NB4 (cell line): ENCODE data around the gene PARD3.

Source experiments
- DNase-seq: peaks from one replicate; pipeline ENCODE4 v3.0.0; 2010; ENCODE audit warnings: low read depth
- H3K4me3 ChIP-seq: one replicate; pipeline ENCODE4 v1.5.1; 2011; ENCODE audit warnings: mild to moderate bottlenecking, low read depth, low read length, moderate library complexity
- MAX ChIP-seq: IDR thresholded peaks from 2 replicates; pipeline ENCODE4 v1.6.1; 2011; ENCODE audit warnings: low read depth, low read length
- MYC ChIP-seq: IDR thresholded peaks from 2 replicates; pipeline ENCODE4 v1.6.1; 2011; ENCODE audit warnings: low read depth, low read length
- POLR2A ChIP-seq: IDR thresholded peaks from 2 replicates; pipeline ENCODE4 v1.6.1; 2011; ENCODE audit warnings: mild to moderate bottlenecking; ENCODE audit not compliant: insufficient read length; ENCODE audit errors: extremely low read depth
- TF ChIP-seq, protein P1 (sequence below): IDR thresholded peaks from one replicate; pipeline ENCODE4 v1.5.1; 2012; ENCODE audit warnings: low read depth, low read length

PARD3 gene

DNA sequence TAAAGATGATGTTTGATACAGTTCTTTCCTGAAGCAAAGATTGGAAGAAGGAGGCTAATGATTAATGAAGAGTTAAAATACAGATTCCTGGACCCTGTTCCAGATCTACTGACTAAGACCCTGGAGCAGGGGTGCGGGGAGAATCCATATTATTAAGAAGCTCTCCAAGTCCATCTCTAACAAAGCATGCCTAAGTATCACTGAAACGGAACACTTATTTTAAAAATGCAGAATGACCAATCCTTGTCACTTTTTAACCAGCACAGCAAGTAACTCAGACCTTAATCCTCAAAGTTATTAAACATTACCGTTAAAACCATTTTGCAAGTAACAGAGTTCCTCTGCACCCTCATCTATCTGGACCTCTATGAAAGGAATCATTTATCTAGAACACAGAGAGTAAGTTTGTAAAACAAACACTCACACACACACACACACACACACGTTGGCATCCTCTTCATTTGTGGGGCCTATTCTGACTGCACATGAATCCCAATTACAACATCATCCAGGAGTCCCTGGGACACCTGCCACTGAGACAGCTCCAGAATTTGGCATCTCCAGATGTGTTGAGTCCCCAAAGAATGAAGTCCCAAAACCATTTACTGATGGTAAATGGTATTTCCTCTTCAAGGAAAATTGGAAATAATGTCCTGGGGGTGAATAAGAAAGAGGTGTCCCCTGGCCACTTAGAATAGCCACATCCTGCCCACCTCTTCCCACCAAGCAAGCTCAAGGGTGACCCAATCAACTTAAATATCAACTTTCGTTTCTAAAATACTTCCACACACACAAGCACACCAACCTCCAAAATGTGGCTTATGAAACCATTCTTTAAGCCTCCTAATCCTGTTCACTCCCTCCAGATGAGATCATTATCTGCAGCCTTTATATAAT, 117.5 kb downstream of the PARD3 start:
- H3K4me3 ChIP-seq = no peak overlapping the region
- no peak for TF ChIP-seq POLR2A
- TF ChIP-seq MAX = no peak
- TF ChIP-seq, protein P1, sequence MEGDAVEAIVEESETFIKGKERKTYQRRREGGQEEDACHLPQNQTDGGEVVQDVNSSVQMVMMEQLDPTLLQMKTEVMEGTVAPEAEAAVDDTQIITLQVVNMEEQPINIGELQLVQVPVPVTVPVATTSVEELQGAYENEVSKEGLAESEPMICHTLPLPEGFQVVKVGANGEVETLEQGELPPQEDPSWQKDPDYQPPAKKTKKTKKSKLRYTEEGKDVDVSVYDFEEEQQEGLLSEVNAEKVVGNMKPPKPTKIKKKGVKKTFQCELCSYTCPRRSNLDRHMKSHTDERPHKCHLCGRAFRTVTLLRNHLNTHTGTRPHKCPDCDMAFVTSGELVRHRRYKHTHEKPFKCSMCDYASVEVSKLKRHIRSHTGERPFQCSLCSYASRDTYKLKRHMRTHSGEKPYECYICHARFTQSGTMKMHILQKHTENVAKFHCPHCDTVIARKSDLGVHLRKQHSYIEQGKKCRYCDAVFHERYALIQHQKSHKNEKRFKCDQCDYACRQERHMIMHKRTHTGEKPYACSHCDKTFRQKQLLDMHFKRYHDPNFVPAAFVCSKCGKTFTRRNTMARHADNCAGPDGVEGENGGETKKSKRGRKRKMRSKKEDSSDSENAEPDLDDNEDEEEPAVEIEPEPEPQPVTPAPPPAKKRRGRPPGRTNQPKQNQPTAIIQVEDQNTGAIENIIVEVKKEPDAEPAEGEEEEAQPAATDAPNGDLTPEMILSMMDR = no peak
- no peak for TF ChIP-seq MYC
- DNase-seq = no peak

DNA sequence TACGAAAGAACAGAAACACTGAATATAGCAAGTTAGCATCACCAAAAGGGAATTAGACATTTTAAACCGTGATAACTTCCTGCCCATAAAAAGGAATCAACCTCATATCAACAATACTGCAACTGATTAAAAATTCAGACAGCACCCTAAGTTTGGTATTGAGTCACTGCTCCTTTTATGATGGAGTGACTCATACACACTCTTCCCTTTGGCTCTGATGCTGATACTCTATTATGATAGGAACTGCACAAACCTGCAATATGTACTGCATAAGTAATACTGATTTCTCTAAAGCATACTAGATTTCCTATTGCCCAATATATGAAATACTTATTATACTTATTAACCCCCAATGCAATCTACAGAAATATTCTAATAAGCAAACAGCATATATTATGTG, 118.7 kb downstream of the PARD3 start:
- H3K4me3 ChIP-seq = no peak overlapping the region
- DNase-seq = peak; percentile 10
- TF ChIP-seq, protein P1 = no peak
- no peak for TF ChIP-seq POLR2A
- TF ChIP-seq MAX = no peak

- H3K4me3 ChIP-seq = no peak overlapping the region
- TF ChIP-seq, protein P1 = no peak
- TF ChIP-seq POLR2A (no peak), MAX (no peak), MYC (no peak)
- DNase-seq = no peak
Measured at GRCh38 chr10:34690383-34691049, 124.6 kb downstream of the PARD3 start.

DNA sequence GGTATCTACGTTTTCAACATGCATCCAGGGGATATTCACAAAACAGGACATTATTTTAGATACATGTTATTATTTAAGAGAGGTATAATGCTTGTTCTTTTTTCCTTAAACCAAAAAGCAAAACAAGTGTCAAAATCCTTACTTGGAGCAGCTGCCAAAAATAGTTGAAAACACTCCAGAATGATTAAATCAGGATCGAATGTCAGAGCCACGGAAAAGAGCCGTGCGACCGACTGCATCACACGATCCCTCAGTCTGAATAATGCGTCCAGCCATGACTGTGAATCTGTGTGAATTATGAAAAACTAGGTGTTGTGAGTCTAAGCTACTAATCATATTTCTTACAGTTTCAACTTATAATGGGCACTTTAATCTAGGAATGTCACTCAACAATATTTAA, 126.0 kb downstream of the PARD3 start:
- TF ChIP-seq, protein P1 = no peak
- TF ChIP-seq MYC (no peak), POLR2A (no peak), MAX (no peak)
- no peak for DNase-seq
- H3K4me3 ChIP-seq = no peak overlapping the region

DNA sequence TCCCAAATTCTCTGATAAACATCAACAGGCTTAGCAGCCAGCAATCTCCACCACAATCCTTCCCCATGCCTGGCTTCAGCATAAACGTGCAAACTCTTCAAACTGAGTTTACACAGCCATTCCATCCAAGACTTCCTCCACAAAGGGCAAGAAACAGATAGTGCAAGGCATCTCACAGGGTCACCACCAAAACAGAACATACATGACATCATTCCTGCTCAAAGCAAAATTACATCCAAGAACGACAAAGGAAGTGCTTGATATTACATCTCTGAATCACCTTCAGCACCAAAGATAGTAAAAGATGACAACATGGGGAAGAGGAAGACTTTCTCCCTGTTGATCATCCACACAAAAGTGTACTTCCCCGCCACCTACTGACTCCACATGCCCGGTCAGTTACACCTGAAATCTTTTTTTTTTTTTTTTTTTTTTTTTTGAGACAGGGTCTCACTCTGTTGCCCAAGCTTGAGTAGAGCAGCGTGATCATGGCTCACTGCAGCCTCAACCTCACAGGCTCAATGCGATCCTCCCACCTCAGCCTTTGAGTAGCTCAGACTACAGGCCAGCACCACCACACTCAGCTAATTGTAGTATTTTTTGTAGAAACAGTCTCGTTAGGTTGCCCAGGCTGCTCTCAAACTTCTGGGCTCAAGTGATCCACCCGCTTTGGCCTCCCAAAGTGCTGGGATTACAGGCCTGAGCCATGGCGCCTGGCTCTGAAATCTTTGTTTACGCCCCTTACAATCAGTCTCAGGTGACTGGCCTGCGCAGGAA, 127.5 kb downstream of the PARD3 start:
- DNase-seq = no peak
- no peak for TF ChIP-seq MAX
- no peak for TF ChIP-seq MYC
- TF ChIP-seq, protein P1 = no peak
- TF ChIP-seq POLR2A = no peak
- H3K4me3 ChIP-seq = no peak overlapping the region
